Type B pancreatic cell (in vitro differentiated cells): ENCODE results near the gene ZFP36L2. TPM values are rescaled to one million over a fixed set of nuclear protein-coding genes. Genes with fewer than 3 reads are reported as not detected.

Experiments used
- DNase-seq: peaks from one replicate; pipeline ENCODE4 v3.0.0; 2021; ENCODE audit warnings: mixed read lengths; ENCODE audit not compliant: unreplicated experiment; ENCODE audit errors: extremely low spot score
- H3K27ac Mint-ChIP-seq: 2 replicates; pipeline ENCODE4 v1.8.0; 2021; ENCODE audit warnings: mild to moderate bottlenecking, mixed read lengths
- H3K27me3 Mint-ChIP-seq: 2 replicates; pipeline ENCODE4 v1.8.0; 2021; ENCODE audit warnings: mixed read lengths
- H3K36me3 Mint-ChIP-seq: 2 replicates; pipeline ENCODE4 v1.8.0; 2021; ENCODE audit warnings: mixed read lengths
- H3K4me1 Mint-ChIP-seq: one replicate; pipeline ENCODE4 v1.8.0; 2021; ENCODE audit warnings: mixed read lengths; ENCODE audit not compliant: unreplicated experiment
- H3K4me3 Mint-ChIP-seq: 2 replicates; pipeline ENCODE4 v1.8.0; 2021; ENCODE audit warnings: mild to moderate bottlenecking, mixed read lengths
- H3K9me3 Mint-ChIP-seq: 2 replicates; pipeline ENCODE4 v1.8.0; 2021; ENCODE audit warnings: mixed read lengths
- CTCF ChIP-seq: fragments of 200-600 bp; sonication (generic); conservative IDR thresholded peaks from 2 replicates; pipeline ENCODE4 v1.5.0; 2021; ENCODE audit warnings: antibody characterized with exemption, mild to moderate bottlenecking
- total RNA-seq: library from RNA; stranded (reverse); gene quantifications from 2 replicates; pipeline ENCODE4 v1.2.1, GENCODE V29; 2021; ENCODE audit warnings: low replicate concordance

Gene ZFP36L2
- total RNA-seq, 1 donor from 2014 or later, result 198 TPM

GRCh38 chr2:43214253-43214652 lies 12.2 kb downstream of the ZFP36L2 start:
- H3K4me1 Mint-ChIP-seq, result peaks cover 34% of the 10 kb centered on the region
- H3K9me3 Mint-ChIP-seq, result no peaks in the 10 kb centered on the region
- no peak overlapping the region for H3K4me3 Mint-ChIP-seq
- no peak overlapping the region for H3K27ac Mint-ChIP-seq
- no peaks in the 10 kb centered on the region for H3K27me3 Mint-ChIP-seq
- no peak for DNase-seq
- TF ChIP-seq CTCF, result peak; percentile 20
- H3K36me3 Mint-ChIP-seq, result no peaks in the 10 kb centered on the region

GRCh38 chr2:43212931-43213330 lies 13.5 kb downstream of the ZFP36L2 start:
- no peaks in the 10 kb centered on the region for H3K27me3 Mint-ChIP-seq
- no peak overlapping the region for H3K4me3 Mint-ChIP-seq
- no peaks in the 10 kb centered on the region for H3K9me3 Mint-ChIP-seq
- DNase-seq, result no peak
- no peak for TF ChIP-seq CTCF
- no peaks in the 10 kb centered on the region for H3K36me3 Mint-ChIP-seq
- peaks cover 29% of the 10 kb centered on the region for H3K4me1 Mint-ChIP-seq
- peak overlapping the region; percentile 81 for H3K27ac Mint-ChIP-seq

GRCh38 chr2:43212216-43212835 lies 14.1 kb downstream of the ZFP36L2 start:
- no peak for DNase-seq
- no peak for TF ChIP-seq CTCF
- Mint-ChIP-seq H3K4me1 (peaks cover 28% of the 10 kb centered on the region), H3K4me3 (no peak overlapping the region), H3K36me3 (no peaks in the 10 kb centered on the region), H3K27me3 (no peaks in the 10 kb centered on the region), H3K9me3 (no peaks in the 10 kb centered on the region), H3K27ac (peak overlapping the region; percentile 81)

- no peak for TF ChIP-seq CTCF
- no peaks in the 10 kb centered on the region for H3K27me3 Mint-ChIP-seq
- no peaks in the 10 kb centered on the region for H3K9me3 Mint-ChIP-seq
- H3K36me3 Mint-ChIP-seq, result no peaks in the 10 kb centered on the region
- DNase-seq, result no peak
- no peak overlapping the region for H3K4me3 Mint-ChIP-seq
- peaks cover 37% of the 10 kb centered on the region for H3K4me1 Mint-ChIP-seq
- no peak overlapping the region for H3K27ac Mint-ChIP-seq
These were observed 15.7 kb downstream of the ZFP36L2 start for GRCh38 chr2:43210467-43211303.

- Mint-ChIP-seq H3K27me3 (no peaks in the 10 kb centered on the region), H3K9me3 (no peaks in the 10 kb centered on the region), H3K36me3 (no peaks in the 10 kb centered on the region), H3K27ac (peak overlapping the region; percentile 12), H3K4me3 (no peak overlapping the region), H3K4me1 (peaks cover 37% of the 10 kb centered on the region)
- no peak for TF ChIP-seq CTCF
- DNase-seq, result no peak
These were observed 16.3 kb downstream of the ZFP36L2 start for GRCh38 chr2:43210125-43210466.
